SK-N-SH (cell line): ENCODE measurements around the gene PIAS2. TPM values are rescaled to one million over a fixed set of nuclear protein-coding genes. Genes with fewer than 3 reads are reported as not detected.

ENCODE experiments used
- CTCF ChIA-PET: fragments of 300-600, 350-600 bp; formaldehyde crosslinking; extraction: SDS; loops from one replicate; lab custom pipeline; 2021; lab: Yijun Ruan, JAX
- POLR2A ChIA-PET: fragments of 350-600 bp; sonication (Branson Sonifier 250); formaldehyde crosslinking; extraction: SDS; loops from one replicate; lab custom pipeline; 2020; ENCODE audit warnings: antibody characterized with exemption, inconsistent platforms; lab: Yijun Ruan, JAX
- DNase-seq: peaks from one replicate; pipeline ENCODE4 v3.0.0; 2012
- H2AFZ ChIP-seq: fragments of 200-600 bp; sonication (generic); 2 replicates; pipeline ENCODE4 v1.8.1; 2016; ENCODE audit warnings: antibody characterized with exemption, mild to moderate bottlenecking, low read depth
- H3F3A ChIP-seq: fragments of 200-600 bp; sonication (generic); replicated peaks from 2 replicates; pipeline ENCODE3; 2016; ENCODE audit warnings: antibody characterized with exemption, mild to moderate bottlenecking; ENCODE audit not compliant: insufficient read depth
- H3K27ac ChIP-seq, 2 experiments: fragments of 200-500 bp in 1 of 2; fragments of 200-600 bp in 1 of 2; sonication (Bioruptor generic) in 1 of 2; sonication (generic), shearing (Covaris generic) in 1 of 2; 2 replicates each; pipeline versions ENCODE4 v1.5.1 to v1.6.1; 2014 to 2016; ENCODE audit warnings: low read depth in 2 of 2, inconsistent platforms in 1 of 2, low read length in 1 of 2, mild to moderate bottlenecking in 1 of 2, mixed read lengths in 1 of 2
- H3K27me3 ChIP-seq: fragments of 200-600 bp; sonication (generic), shearing (Covaris generic); 2 replicates; pipeline ENCODE4 v1.6.1; 2016; ENCODE audit warnings: mixed run types; ENCODE audit not compliant: insufficient read depth
- H3K36me3 ChIP-seq, 2 experiments: fragments of 200-500 bp in 1 of 2; fragments of 200-600 bp in 1 of 2; sonication (Bioruptor generic) in 1 of 2; sonication (generic) in 1 of 2; replicated peaks in 1 of 2; 2 replicates each; pipeline versions ENCODE3 to v1.5.1; 2014 to 2016; ENCODE audit warnings: low read length in 1 of 2, mild to moderate bottlenecking in 1 of 2; ENCODE audit not compliant: insufficient read depth in 2 of 2, control insufficient read depth in 1 of 2
- H3K4me1 ChIP-seq, 2 experiments: fragments of 200-500 bp in 1 of 2; fragments of 200-600 bp in 1 of 2; sonication (Bioruptor generic) in 1 of 2; sonication (generic), shearing (Covaris generic) in 1 of 2; 2 replicates each; pipeline versions ENCODE4 v1.5.1 to v1.6.1; 2014 to 2016; ENCODE audit warnings: low read depth in 1 of 2, low read length in 1 of 2, mixed run types in 1 of 2; ENCODE audit not compliant: insufficient read depth in 2 of 2, control insufficient read depth in 1 of 2
- H3K4me2 ChIP-seq: fragments of 200-600 bp; sonication (generic), shearing (Covaris generic); 2 replicates; pipeline ENCODE4 v1.6.1; 2017; ENCODE audit warnings: mixed run types
- H3K4me3 ChIP-seq, 2 experiments: fragments of 200-500 bp in 1 of 2; fragments of 200-600 bp in 1 of 2; sonication (Bioruptor generic) in 1 of 2; sonication (generic), shearing (Covaris generic) in 1 of 2; 2 replicates each; pipeline versions ENCODE4 v1.5.1 to v1.8.1; 2014 to 2016; ENCODE audit warnings: low read depth in 2 of 2, inconsistent platforms in 1 of 2, low read length in 1 of 2, mild to moderate bottlenecking in 1 of 2, mixed read lengths in 1 of 2, moderate library complexity in 1 of 2
- H3K79me2 ChIP-seq: fragments of 200-600 bp; sonication (generic); 2 replicates; pipeline ENCODE4 v1.8.1; 2017; ENCODE audit warnings: mild to moderate bottlenecking; ENCODE audit not compliant: insufficient read depth
- H3K9ac ChIP-seq: fragments of 200-600 bp; sonication (generic); 2 replicates; pipeline ENCODE4 v1.6.1; 2017; ENCODE audit warnings: mixed run types
- H3K9me2 ChIP-seq: fragments of 200-600 bp; sonication (generic); 2 replicates; pipeline ENCODE4 v1.6.1; 2017; ENCODE audit warnings: mixed run types
- H3K9me3 ChIP-seq: fragments of 200-600 bp; sonication (generic); 2 replicates; pipeline ENCODE4 v1.6.1; 2017; ENCODE audit warnings: mixed run types, mild to moderate bottlenecking, moderate library complexity
- H4K20me1 ChIP-seq: fragments of 200-600 bp; sonication (generic); 2 replicates; pipeline ENCODE4 v1.6.1; 2017; ENCODE audit warnings: mild to moderate bottlenecking, mixed run types; ENCODE audit not compliant: insufficient read depth
- EP300 ChIP-seq, 2 experiments: IDR thresholded peaks; 2 replicates each; pipeline versions ENCODE4 v1.4.0 to v1.6.1; 2012; ENCODE audit warnings: borderline replicate concordance in 1 of 2, low read depth in 1 of 2, low read length in 1 of 2
- FOSL2 ChIP-seq: IDR thresholded peaks from 2 replicates; pipeline ENCODE4 v1.4.0; 2012; ENCODE audit warnings: low read depth, mild to moderate bottlenecking, moderate library complexity, borderline replicate concordance
- GATA2 ChIP-seq: sonication (generic); formaldehyde crosslinking; IDR thresholded peaks from 2 replicates; pipeline ENCODE4 v1.5.0; 2020; ENCODE audit warnings: mild to moderate bottlenecking, missing genetic modification reagents
- MEF2A ChIP-seq: IDR thresholded peaks from 2 replicates; pipeline ENCODE4 v1.4.0; 2012; ENCODE audit warnings: low read depth, borderline replicate concordance
- NRF1 ChIP-seq: IDR thresholded peaks from 2 replicates; pipeline ENCODE4 v1.6.1; 2012; ENCODE audit warnings: low read depth, mild to moderate bottlenecking, low read length
- POLR2AphosphoS5 ChIP-seq: IDR thresholded peaks from 2 replicates; pipeline ENCODE4 v1.6.1; 2012; ENCODE audit warnings: low read depth, low read length
- RAD21 ChIP-seq: IDR thresholded peaks from 2 replicates; pipeline ENCODE4 v1.6.1; 2012; ENCODE audit warnings: mild to moderate bottlenecking, low read length
- REST ChIP-seq: IDR thresholded peaks from 2 replicates; pipeline ENCODE4 v1.6.1; 2012; ENCODE audit warnings: mild to moderate bottlenecking, low read depth, low read length, moderate library complexity
- RFX5 ChIP-seq: IDR thresholded peaks from 2 replicates; pipeline ENCODE4 v1.6.1; 2012; ENCODE audit warnings: mild to moderate bottlenecking, improper control_type of control experiment, low read length
- RXRA ChIP-seq: IDR thresholded peaks from 2 replicates; pipeline ENCODE4 v1.4.0; 2012; ENCODE audit warnings: low read depth, mild to moderate bottlenecking, borderline replicate concordance
- USF1 ChIP-seq: IDR thresholded peaks from 2 replicates; pipeline ENCODE4 v1.4.0; 2012; ENCODE audit warnings: low read depth, borderline replicate concordance
- USF2 ChIP-seq: fragments of 150-350 bp; IDR thresholded peaks from 2 replicates; pipeline ENCODE4 v1.6.1; 2017; ENCODE audit warnings: antibody characterized with exemption, low read length, low read depth, borderline replicate concordance
- YY1 ChIP-seq: IDR thresholded peaks from 2 replicates; pipeline ENCODE4 v1.4.0; 2012; ENCODE audit warnings: low read depth, mild to moderate bottlenecking
- ZBTB33 ChIP-seq: IDR thresholded peaks from 2 replicates; pipeline ENCODE4 v1.4.0; 2012; ENCODE audit warnings: low read depth, borderline replicate concordance
- WGBS: methylation state at CpG from one replicate; pipeline ENCODE4 v1.1.6; 2017; ENCODE audit warnings: low lambda C conversion rate; 5-methylcytosine and 5-hydroxymethylcytosine counted together
- polyA plus RNA-seq, 3 experiments: library from polyadenylated mRNA; depleted of rRNA; stranded (reverse); fragments of >200 nt; gene quantifications; 2 replicates each; pipeline ENCODE4 v1.2.3, GENCODE V29; 2012

PIAS2 gene
- polyA plus RNA-seq, 1 of the 3 experiments (the other 2 are of a cell fraction), result 9.0 TPM

- no peaks in the 10 kb centered on the region for H3K9me2 ChIP-seq
- WGBS, result 91% methylated on average over 2 of the region's 2 CpGs
- TF ChIP-seq MEF2A (no peak), ZBTB33 (no peak), GATA2 (CRISPR knock-in tag) (no peak), EP300 (IDR thresholded peaks at IDR 0.05; ENCODE audit: borderline replicate concordance in 1 of 2, low read depth in 1 of 2, low read length in 1 of 2) (no peak), RXRA (no peak), REST (no peak), YY1 (no peak), NRF1 (no peak), FOSL2 (no peak), RFX5 (no peak), RAD21 (no peak), POLR2AphosphoS5 (no peak), USF2 (no peak), USF1 (no peak)
- TF ChIP-seq, all 33 proteins: peak for 0
- ChIA-PET POLR2A (no interaction called here), CTCF (no interaction called here)
- Histone ChIP-seq H3K4me1 (no peaks in the 10 kb centered on the region), H3K36me3 (peaks cover 10 to 17% of the 10 kb centered on the region in 2 experiments), H3K4me3 (no peak overlapping the region), H3K9me3 (no peaks in the 10 kb centered on the region), H4K20me1 (no peaks in the 10 kb centered on the region), H3K4me2 (no peak overlapping the region), H2AFZ (no peak overlapping the region), H3K27ac (no peak overlapping the region), H3K9ac (no peak overlapping the region), H3F3A (peaks cover 6% of the 10 kb centered on the region), H3K79me2 (no peaks in the 10 kb centered on the region), H3K27me3 (no peaks in the 10 kb centered on the region)
- DNase-seq, result no peak
These were observed 106.8 kb downstream of the PIAS2 start for GRCh38 chr18:46810481-46811000.
